ENCODE measurements around the gene GNAS-AS1. TPM values are rescaled to one million over a fixed set of nuclear protein-coding genes. Genes with fewer than 3 reads are reported as not detected.
A peak's percentile ranks its signal among the peaks of the same experiment; 100 is the strongest.

The GNAS-AS1 gene
- total and polyA plus RNA-seq, 2 of the 8 experiments (the other 6 are each of a cell fraction or from before 2014, with no cell fraction given) = 4.7 to 13.7 TPM

DNA sequence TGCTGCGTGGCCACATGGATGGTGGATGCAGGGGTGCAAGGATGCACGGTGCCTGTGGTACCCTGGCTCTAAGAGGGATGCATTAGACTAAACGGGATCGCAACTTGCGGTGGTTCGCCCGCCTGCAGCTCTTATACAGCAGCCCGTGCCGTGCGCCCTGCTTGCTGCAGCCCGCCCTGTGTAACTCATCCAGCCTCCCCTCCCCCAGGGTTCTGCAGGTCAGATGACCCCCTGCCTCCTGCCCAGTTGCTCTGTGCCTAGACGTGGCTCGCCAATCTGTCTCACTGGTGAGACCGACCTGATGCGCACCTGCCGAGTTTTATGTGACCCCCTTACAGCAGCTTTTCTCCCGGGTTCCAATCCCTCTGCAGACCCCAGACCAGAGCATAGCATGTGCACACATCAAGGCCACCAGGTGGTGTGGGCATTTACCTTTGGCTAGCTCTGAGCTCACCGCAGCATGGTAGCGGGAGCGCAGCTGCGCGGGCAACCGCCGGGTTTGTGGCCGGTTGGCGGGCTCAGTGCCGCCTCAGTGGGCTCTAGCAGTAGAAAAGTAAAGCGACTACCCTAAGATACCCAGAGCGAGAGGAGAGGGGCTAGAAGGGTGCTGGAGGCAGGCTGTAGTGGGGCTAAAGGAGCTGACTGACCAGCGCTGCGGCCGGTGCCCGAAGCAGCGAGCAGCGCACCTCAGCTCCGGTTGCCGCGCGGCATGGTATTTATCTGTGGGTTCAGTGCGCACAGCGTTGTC, 693 bp upstream of the GNAS-AS1 start (continued):
- TF ChIP-seq BCL11A (IDR thresholded peaks at IDR 0.05; ENCODE audit: low read depth in 2 of 2, low read length in 2 of 2) (no peak), KDM4A (IDR thresholded peaks at IDR 0.05; ENCODE audit: low read depth, low read length, severe bottlenecking) (peak; percentile 36), FOSL1 (IDR thresholded peaks at IDR 0.05; ENCODE audit: insufficient read depth, low read depth, low read length) (no peak), RXRA (IDR thresholded peaks at IDR 0.05; ENCODE audit: insufficient read depth, low read depth, low read length) (no peak), SIRT6 (IDR thresholded peaks at IDR 0.05; ENCODE audit: low read length) (no peak), SRF (IDR thresholded peaks at IDR 0.05; ENCODE audit: low read depth, low read length) (no peak), HDAC6 (IDR thresholded peaks at IDR 0.05; ENCODE audit: low read depth, low read length) (no peak), SUZ12 (IDR thresholded peaks at IDR 0.05; ENCODE audit: low read length) (no peak; the same call in 1 of the 2 replicates), SP2 (IDR thresholded peaks at IDR 0.05; ENCODE audit: low read length) (no peak), SAP30 (IDR thresholded peaks at IDR 0.05; ENCODE audit: insufficient read depth, insufficient replicate concordance, low read length) (no peak), KDM5A (IDR thresholded peaks at IDR 0.05; ENCODE audit: low read length) (no peak), SP4 (IDR thresholded peaks at IDR 0.05; ENCODE audit: low read length) (no peak), EZH2 (IDR thresholded peaks at IDR 0.05; ENCODE audit: low read depth, low read length, severe bottlenecking) (peak; percentile 54), TCF12 (IDR thresholded peaks at IDR 0.05; ENCODE audit: low read depth, low read length) (no peak), YY1 (IDR thresholded peaks at IDR 0.05; ENCODE audit: low read depth, low read length) (0 out of 2 replicates have a peak, but pooled peaks have one; percentile 2), NANOG (IDR thresholded peaks at IDR 0.05; ENCODE audit: insufficient read depth, low read depth, low read length, poor library complexity, severe bottlenecking) (no peak), TAF7 (optimal IDR thresholded peaks at IDR 0.05; ENCODE audit: borderline replicate concordance, low read depth, low read length) (no peak), CBX8 (IDR thresholded peaks at IDR 0.05; ENCODE audit: borderline replicate concordance, low read depth, low read length) (no peak)
